Activated CD8-positive, alpha-beta memory T cell treated with anti-CD3 and anti-CD28 coated beads, Interleukin-2, amount 10 ng/mL, durations not matched to agents 7 days and 5 days (primary cell): Measurements from ENCODE around the gene POF1B. TPM values are rescaled to one million over a fixed set of nuclear protein-coding genes. Genes with fewer than 3 reads are reported as not detected.

ENCODE experiments used
- ATAC-seq: fragments of 150-1000 bp; cut with Tn5 transposase; one replicate; pipeline ENCODE4 v1.10.0; 2021; ENCODE audit warnings: moderate library complexity
- CTCF ChIA-PET: fragments of 350-600 bp; sonication (Branson Sonifier 250); formaldehyde crosslinking; loops from one replicate; lab custom pipeline; 2021; ENCODE audit warnings: antibody characterized with exemption; lab: Charles Lee
- DNase-seq: peaks from one replicate; pipeline ENCODE4 v3.0.0-alpha.2; 2020
- H3K27ac Mint-ChIP-seq: one replicate; pipeline ENCODE4 v1.8.0; 2021; ENCODE audit warnings: mild to moderate bottlenecking, mixed read lengths
- H3K27me3 Mint-ChIP-seq: one replicate; pipeline ENCODE4 v1.8.0; 2021; ENCODE audit warnings: mixed read lengths
- H3K36me3 Mint-ChIP-seq: one replicate; pipeline ENCODE4 v1.8.0; 2021; ENCODE audit warnings: mild to moderate bottlenecking, mixed read lengths
- H3K4me1 Mint-ChIP-seq: one replicate; pipeline ENCODE4 v1.8.0; 2021; ENCODE audit warnings: mixed read lengths
- H3K4me3 Mint-ChIP-seq: one replicate; pipeline ENCODE4 v1.8.0; 2021; ENCODE audit warnings: mild to moderate bottlenecking, moderate library complexity, mixed read lengths
- H3K9me3 Mint-ChIP-seq: one replicate; pipeline ENCODE4 v1.8.0; 2022; ENCODE audit warnings: low read depth, mixed read lengths
- total RNA-seq, 2 experiments: library from RNA; stranded (reverse); gene quantifications; one replicate each; pipeline ENCODE4 v1.2.3, GENCODE V29; 2021

POF1B gene
- total RNA-seq, result not detected

GRCh38 chrX:85379174-85379907, at the start of gene POF1B:
Gene POF1B, minus strand, starts transcription at chrX:85379665. Its CDS starts 211 bp downstream, at chrX:85379454.
- Mint-ChIP-seq H3K27ac (no peak within 1 kb of the TSS), H3K27me3 (no peaks in the 10 kb centered on the region), H3K4me1 (no peaks in the 10 kb centered on the region), H3K36me3 (no peaks in the 10 kb centered on the region), H3K9me3 (no peaks in the 10 kb centered on the region), H3K4me3 (no peak within 1 kb of the TSS)
- no peak for DNase-seq
- no peak for ATAC-seq
- CTCF ChIA-PET, result no interaction called here

- Mint-ChIP-seq H3K4me1 (no peaks in the 10 kb centered on the region), H3K9me3 (no peaks in the 10 kb centered on the region)
- CTCF ChIA-PET, result no interaction called here
These were observed 49.6 kb upstream of the POF1B start for GRCh38 chrX:85429066-85429465.

GRCh38 chrX:85419293-85419692, 39.8 kb upstream of the POF1B start:
- H3K27me3 Mint-ChIP-seq, result no peaks in the 10 kb centered on the region
- H3K9me3 Mint-ChIP-seq, result no peaks in the 10 kb centered on the region
- no peak overlapping the region for H3K27ac Mint-ChIP-seq
- no peak for ATAC-seq
- CTCF ChIA-PET, result no interaction called here
- DNase-seq, result no peak
- no peak overlapping the region for H3K4me3 Mint-ChIP-seq
- H3K4me1 Mint-ChIP-seq, result no peaks in the 10 kb centered on the region
- no peaks in the 10 kb centered on the region for H3K36me3 Mint-ChIP-seq

More at GRCh38 chrX:85429066-85429465, 49.6 kb upstream of the POF1B start:
- Mint-ChIP-seq H3K27ac (no peak overlapping the region), H3K4me3 (no peak overlapping the region), H3K36me3 (no peaks in the 10 kb centered on the region), H3K27me3 (no peaks in the 10 kb centered on the region)
- ATAC-seq (no peak), DNase-seq (no peak)

GRCh38 chrX:85391878-85392238, 12.4 kb upstream of the POF1B start:
- no peak overlapping the region for H3K27ac Mint-ChIP-seq
- CTCF ChIA-PET, result no interaction called here

GRCh38 chrX:85391185-85391877, 11.9 kb upstream of the POF1B start:
- no peaks in the 10 kb centered on the region for H3K9me3 Mint-ChIP-seq

More at GRCh38 chrX:85391878-85392238, 12.4 kb upstream of the POF1B start:
- no peak overlapping the region for H3K4me3 Mint-ChIP-seq
- H3K4me1 Mint-ChIP-seq, result no peaks in the 10 kb centered on the region
- no peaks in the 10 kb centered on the region for H3K9me3 Mint-ChIP-seq
- H3K36me3 Mint-ChIP-seq, result no peaks in the 10 kb centered on the region
- no peaks in the 10 kb centered on the region for H3K27me3 Mint-ChIP-seq
- ATAC-seq (no peak), DNase-seq (no peak)

GRCh38 chrX:85381602-85382001, 2.1 kb upstream of the POF1B start:
- H3K4me1 Mint-ChIP-seq, result no peaks in the 10 kb centered on the region
- H3K36me3 Mint-ChIP-seq, result no peaks in the 10 kb centered on the region
- CTCF ChIA-PET, result no interaction called here
- H3K9me3 Mint-ChIP-seq, result peaks cover 2% of the 10 kb centered on the region
- no peaks in the 10 kb centered on the region for H3K27me3 Mint-ChIP-seq
- ATAC-seq (no peak), DNase-seq (no peak)
- H3K4me3 Mint-ChIP-seq, result no peak overlapping the region
- H3K27ac Mint-ChIP-seq, result no peak overlapping the region

More at GRCh38 chrX:85391185-85391877, 11.9 kb upstream of the POF1B start:
- Mint-ChIP-seq H3K27me3 (no peaks in the 10 kb centered on the region), H3K4me1 (no peaks in the 10 kb centered on the region), H3K4me3 (no peak overlapping the region), H3K27ac (no peak overlapping the region), H3K36me3 (no peaks in the 10 kb centered on the region)
- CTCF ChIA-PET, result no interaction called here
- DNase-seq (no peak), ATAC-seq (no peak)

- Mint-ChIP-seq H3K27ac (no peak overlapping the region), H3K4me1 (no peaks in the 10 kb centered on the region)
- no peak for DNase-seq
These were observed 1.0 kb downstream of the POF1B start for GRCh38 chrX:85378461-85378860.

GRCh38 chrX:85375333-85375738, 4.1 kb downstream of the POF1B start:
- DNase-seq (no peak), ATAC-seq (no peak)
- CTCF ChIA-PET, result no interaction called here
- Mint-ChIP-seq H3K36me3 (no peaks in the 10 kb centered on the region), H3K27me3 (no peaks in the 10 kb centered on the region), H3K9me3 (no peaks in the 10 kb centered on the region), H3K4me3 (no peak overlapping the region), H3K4me1 (no peaks in the 10 kb centered on the region), H3K27ac (no peak overlapping the region)

More at GRCh38 chrX:85378461-85378860, 1.0 kb downstream of the POF1B start:
- CTCF ChIA-PET, result no interaction called here
- no peaks in the 10 kb centered on the region for H3K9me3 Mint-ChIP-seq
- no peaks in the 10 kb centered on the region for H3K36me3 Mint-ChIP-seq
- no peaks in the 10 kb centered on the region for H3K27me3 Mint-ChIP-seq
- no peak overlapping the region for H3K4me3 Mint-ChIP-seq
- no peak for ATAC-seq

- ATAC-seq (no peak), DNase-seq (no peak)
- no peaks in the 10 kb centered on the region for H3K27me3 Mint-ChIP-seq
- no peaks in the 10 kb centered on the region for H3K36me3 Mint-ChIP-seq
- CTCF ChIA-PET, result no interaction called here
- no peaks in the 10 kb centered on the region for H3K9me3 Mint-ChIP-seq
- no peak overlapping the region for H3K27ac Mint-ChIP-seq
- no peak overlapping the region for H3K4me3 Mint-ChIP-seq
- no peaks in the 10 kb centered on the region for H3K4me1 Mint-ChIP-seq
These were observed 14.0 kb downstream of the POF1B start for GRCh38 chrX:85365370-85365995.

GRCh38 chrX:85359051-85359450, 20.4 kb downstream of the POF1B start:
- Mint-ChIP-seq H3K4me3 (no peak overlapping the region), H3K27me3 (no peaks in the 10 kb centered on the region), H3K27ac (no peak overlapping the region), H3K4me1 (no peaks in the 10 kb centered on the region), H3K36me3 (no peaks in the 10 kb centered on the region), H3K9me3 (peaks cover 6% of the 10 kb centered on the region)
- ATAC-seq (no peak), DNase-seq (no peak)
- CTCF ChIA-PET, result no interaction called here

GRCh38 chrX:85345523-85345922, 33.9 kb downstream of the POF1B start:
- no peaks in the 10 kb centered on the region for H3K36me3 Mint-ChIP-seq
- no peaks in the 10 kb centered on the region for H3K27me3 Mint-ChIP-seq
- no peak for ATAC-seq
- H3K9me3 Mint-ChIP-seq, result no peaks in the 10 kb centered on the region
- DNase-seq, result no peak
- no peak overlapping the region for H3K4me3 Mint-ChIP-seq
- no peaks in the 10 kb centered on the region for H3K4me1 Mint-ChIP-seq
- no peak overlapping the region for H3K27ac Mint-ChIP-seq
- CTCF ChIA-PET, result no interaction called here

GRCh38 chrX:85327060-85327333, 52.5 kb downstream of the POF1B start:
- Mint-ChIP-seq H3K4me1 (no peaks in the 10 kb centered on the region), H3K36me3 (no peaks in the 10 kb centered on the region), H3K4me3 (no peak overlapping the region), H3K27ac (no peak overlapping the region), H3K9me3 (peaks cover 2% of the 10 kb centered on the region), H3K27me3 (no peaks in the 10 kb centered on the region)
- ATAC-seq (no peak), DNase-seq (no peak)
- CTCF ChIA-PET, result no interaction called here

- no peaks in the 10 kb centered on the region for H3K27me3 Mint-ChIP-seq
- H3K36me3 Mint-ChIP-seq, result no peaks in the 10 kb centered on the region
- CTCF ChIA-PET, result no interaction called here
- ATAC-seq (no peak), DNase-seq (no peak)
- H3K4me3 Mint-ChIP-seq, result no peak overlapping the region
- no peaks in the 10 kb centered on the region for H3K4me1 Mint-ChIP-seq
- H3K9me3 Mint-ChIP-seq, result peaks cover 2% of the 10 kb centered on the region
- no peak overlapping the region for H3K27ac Mint-ChIP-seq
These were observed 53.0 kb downstream of the POF1B start for GRCh38 chrX:85326234-85327059.
